ENCODE measurements around the gene SAMD7.

Gene SAMD7

GRCh38 chr3:169897284-169897683, 14.1 kb upstream of the SAMD7 start:
- TF ChIP-seq CTCF (IDR thresholded peaks at IDR 0.05; ENCODE audit: insufficient read depth, low read length, missing control alignments): no peak
- H3K4me3 ChIP-seq (ENCODE audit: low read depth, low read length): no peak overlapping the region
- DNase-seq (ENCODE audit: low read depth, low spot score): no peak
- ChIA-PET CTCF (no interaction called here), POLR2A (no interaction called here)

- ChIA-PET CTCF (no interaction called here), POLR2A (no interaction called here)
- no peak overlapping the region for H3K4me3 ChIP-seq (ENCODE audit: low read depth, low read length)
- no peak for TF ChIP-seq CTCF (IDR thresholded peaks at IDR 0.05; ENCODE audit: insufficient read depth, low read length, missing control alignments)
- DNase-seq (ENCODE audit: low read depth, low spot score): no peak
Observed at GRCh38 chr3:169901453-169901852, 9.9 kb upstream of the SAMD7 start.

- no peak for TF ChIP-seq CTCF (IDR thresholded peaks at IDR 0.05; ENCODE audit: insufficient read depth, low read length, missing control alignments)
- ChIA-PET POLR2A (no interaction called here), CTCF (no interaction called here)
- no peak overlapping the region for H3K4me3 ChIP-seq (ENCODE audit: low read depth, low read length)
- DNase-seq (ENCODE audit: low read depth, low spot score): no peak
Observed at GRCh38 chr3:169905404-169905803, 6.0 kb upstream of the SAMD7 start.

- TF ChIP-seq CTCF (IDR thresholded peaks at IDR 0.05; ENCODE audit: insufficient read depth, low read length, missing control alignments): no peak
- POLR2A ChIA-PET: no interaction called here
- DNase-seq (ENCODE audit: low read depth, low spot score): no peak
- no peak overlapping the region for H3K4me3 ChIP-seq (ENCODE audit: low read depth, low read length)
- CTCF ChIA-PET: no interaction called here
Observed at GRCh38 chr3:169907476-169907875, 3.9 kb upstream of the SAMD7 start.

GRCh38 chr3:169907944-169908343, 3.4 kb upstream of the SAMD7 start:
- no peak for DNase-seq (ENCODE audit: low read depth, low spot score)
- no peak for TF ChIP-seq CTCF (IDR thresholded peaks at IDR 0.05; ENCODE audit: insufficient read depth, low read length, missing control alignments)
- POLR2A ChIA-PET: no interaction called here
- no peak overlapping the region for H3K4me3 ChIP-seq (ENCODE audit: low read depth, low read length)
- CTCF ChIA-PET: no interaction called here

GRCh38 chr3:169913323-169913722, 2.0 kb downstream of the SAMD7 start:
- H3K4me3 ChIP-seq (ENCODE audit: low read depth, low read length): no peak overlapping the region
- POLR2A ChIA-PET: no interaction called here
- DNase-seq (ENCODE audit: low read depth, low spot score): no peak
- CTCF ChIA-PET: no interaction called here
- no peak for TF ChIP-seq CTCF (IDR thresholded peaks at IDR 0.05; ENCODE audit: insufficient read depth, low read length, missing control alignments)

Measured in AG04449 (cell line).